K562 (cell line): Measurements from ENCODE around the gene ARMC6. TPM values are rescaled to one million over a fixed set of nuclear protein-coding genes. Genes with fewer than 3 reads are reported as not detected.

Experiments
- BCOR ChIP-seq: fragments of 450-650 bp; IDR thresholded peaks from 2 replicates; pipeline ENCODE4 v1.6.1; 2016
- ELK1 ChIP-seq: sonication (generic); formaldehyde crosslinking; IDR thresholded peaks from 2 replicates; pipeline ENCODE4 v1.8.1; 2022; ENCODE audit warnings: missing genetic modification reagents
- RBM34 ChIP-seq: fragments of 200-400 bp; formaldehyde crosslinking; IDR thresholded peaks from 2 replicates; pipeline ENCODE4 v1.6.1; 2018; ENCODE audit warnings: low read length, borderline replicate concordance; ENCODE audit not compliant: insufficient read depth
- REST ChIP-seq, 2 experiments: fragments of 450-650 bp; formaldehyde crosslinking in 1 of 2; IDR thresholded peaks; 2 replicates each; pipeline versions ENCODE4 v1.4.0 to v1.6.1; 2014 to 2020; ENCODE audit warnings: mild to moderate bottlenecking in 2 of 2, borderline replicate concordance in 1 of 2, low read depth in 1 of 2
- SAFB2 ChIP-seq: fragments of 200-400 bp; formaldehyde crosslinking; IDR thresholded peaks from 2 replicates; pipeline ENCODE4 v1.6.1; 2018; ENCODE audit warnings: borderline replicate concordance, low read length, low read depth, moderate library complexity; ENCODE audit not compliant: severe bottlenecking
- SFPQ ChIP-seq: fragments of 200-400 bp; formaldehyde crosslinking; IDR thresholded peaks from 2 replicates; pipeline ENCODE4 v1.6.1; 2017; ENCODE audit warnings: mild to moderate bottlenecking, low read depth, low read length, moderate library complexity
- ZC3H4 ChIP-seq: sonication (generic); formaldehyde crosslinking; IDR thresholded peaks from 2 replicates; pipeline ENCODE4 v1.9.0; 2021; ENCODE audit warnings: missing genetic modification reagents, borderline replicate concordance
- ZMIZ1 ChIP-seq, 2 experiments: fragments of 150-350 bp in 1 of 2; IDR thresholded peaks; 2 replicates each; pipeline ENCODE4 v1.6.1; 2012 to 2016; ENCODE audit warnings: low read depth in 2 of 2, low read length in 2 of 2, mild to moderate bottlenecking in 1 of 2, moderate library complexity in 1 of 2
- ZNF316 ChIP-seq: fragments of 450-650 bp; IDR thresholded peaks from 2 replicates; pipeline ENCODE4 v1.6.1; 2016
- ZNF445 ChIP-seq: fragments of 250-450 bp; sonication (Bioruptor Pico); IDR thresholded peaks from 2 replicates; pipeline ENCODE4 v1.4.0; 2020; ENCODE audit warnings: low read depth, mild to moderate bottlenecking, moderate library complexity
- polyA plus RNA-seq, 8 experiments: library from polyadenylated mRNA; depleted of rRNA in 4 of 8; stranded (reverse) in 5 of 8; unstranded in 3 of 8; fragments of >200 nt; fragmentation: Nextera tagmentation in 2 of 8; fragmentation: Illumina TruSeq in 1 of 8; extraction: Ambion mirVana in 2 of 8; extraction: Trizol in 1 of 8; gene quantifications; 2 replicates each; pipeline versions ENCODE4 v1.2.1 to v1.2.3, GENCODE V29; 2011 to 2014; ENCODE audit warnings: inconsistent platforms in 1 of 8, missing spikeins in 1 of 8
- total RNA-seq, 7 experiments: library from RNA; depleted of rRNA in 6 of 7; stranded (reverse); fragments of >200 nt in 6 of 7; fragmentation: Illumina TruSeq in 2 of 7; extraction: Trizol in 2 of 7; gene quantifications; 2 replicates each; pipeline versions ENCODE4 v1.2.1 to v1.2.3, GENCODE V29; 2011 to 2021; ENCODE audit warnings: low replicate concordance in 1 of 7

ARMC6 gene
- total and polyA plus RNA-seq, 9 of the 15 experiments (the other 6 are each of a cell fraction or from before 2014, with no cell fraction given): 2.1 to 93.4 (median 63.6) TPM

GRCh38 chr19:19059837-19060611 is 26.6 kb downstream of the ARMC6 start (continued):
- TF ChIP-seq ZMIZ1 (IDR thresholded peaks at IDR 0.05; ENCODE audit: low read depth in 2 of 2, low read length in 2 of 2) (peak in 1 of 2 experiments; percentile 93; a peak in 2 of 4 replicates), ELK1 (CRISPR knock-in tag) (no peak), RBM34 (no peak), SFPQ (no peak), ZC3H4 (CRISPR knock-in tag) (no peak), REST (IDR thresholded peaks at IDR 0.05; ENCODE audit: borderline replicate concordance) (peak; percentile 62), REST (CRISPR knock-in tag; IDR thresholded peaks at IDR 0.05; ENCODE audit: low read depth) (no peak), SAFB2 (no peak), ZNF316 (peak; percentile 25; the same call in 1 of the 2 replicates), ZNF445 (no peak), BCOR (peak; percentile 31; the same call in 1 of the 2 replicates)
